HG02588 (cell line): ENCODE results near the gene ENG.
A peak's percentile ranks its signal among the peaks of the same experiment; 100 is the strongest.
"Not testable (repeated sequence)": the region's sequence is repeated elsewhere in the genome, so short reads cannot be mapped to it uniquely, and the experiment has no call there.

Experiments
- ATAC-seq: cut with Tn5 transposase; IDR thresholded peaks from one replicate; pipeline ENCODE4 v1.9.1; 2021; ENCODE audit warnings: mild to moderate bottlenecking, moderate library complexity; ENCODE audit not compliant: unreplicated experiment

ENG gene

GRCh38 chr9:127854184-127854806, at the start of gene ENG:
TSS of gene ENG (minus strand) at chr9:127854658. CDS start at chr9:127854355, 303 bp downstream.
- no peak for ATAC-seq

GRCh38 chr9:127903557-127904475, 49.4 kb upstream of the ENG start:
- no peak for ATAC-seq

- peak; percentile 54 for ATAC-seq
Observed at GRCh38 chr9:127899128-127899943, 44.9 kb upstream of the ENG start, which contains the start of gene ST6GALNAC6. TSS of gene ST6GALNAC6 (minus strand) at chr9:127899603. CDS start at chr9:127897981, 1,622 bp downstream.

- ATAC-seq: no peak
Observed at GRCh38 chr9:127898433-127899127, 44.1 kb upstream of the ENG start.

GRCh38 chr9:127897193-127897692, 42.8 kb upstream of the ENG start:
- ATAC-seq: no peak

- ATAC-seq: no peak
Observed at GRCh38 chr9:127896395-127897192, 42.1 kb upstream of the ENG start.

- no peak for ATAC-seq
Observed at GRCh38 chr9:127895811-127896210, 41.4 kb upstream of the ENG start.

GRCh38 chr9:127893392-127893791, 38.9 kb upstream of the ENG start:
- ATAC-seq: no peak

- ATAC-seq: no peak
Observed at GRCh38 chr9:127892831-127893230, 38.4 kb upstream of the ENG start.

GRCh38 chr9:127890053-127890452, 35.6 kb upstream of the ENG start:
- ATAC-seq: no peak

- no peak for ATAC-seq
Observed at GRCh38 chr9:127887792-127888191, 33.3 kb upstream of the ENG start.

- no peak for ATAC-seq
Observed at GRCh38 chr9:127886401-127886972, 32.0 kb upstream of the ENG start.

GRCh38 chr9:127885508-127886281, 31.2 kb upstream of the ENG start:
- ATAC-seq: no peak

- no peak for ATAC-seq
Observed at GRCh38 chr9:127884976-127885490, 30.6 kb upstream of the ENG start.

- no peak for ATAC-seq
Observed at GRCh38 chr9:127884427-127884911, 30.0 kb upstream of the ENG start.

- ATAC-seq: no peak
Observed at GRCh38 chr9:127883959-127884358, 29.5 kb upstream of the ENG start.

- not testable (repeated sequence) for ATAC-seq
Observed at GRCh38 chr9:127881715-127882114, 27.3 kb upstream of the ENG start.

GRCh38 chr9:127880143-127880542, 25.7 kb upstream of the ENG start:
- ATAC-seq: no peak
